HG03025 (cell line): Measurements from ENCODE around the gene SLC26A6.

Experiments
- ATAC-seq: cut with Tn5 transposase; IDR thresholded peaks from one replicate; pipeline ENCODE4 v1.9.1; 2021; ENCODE audit warnings: mild to moderate bottlenecking, moderate library complexity; ENCODE audit not compliant: unreplicated experiment, low FRiP score

The SLC26A6 gene

GRCh38 chr3:48600711-48601621 lies 34.3 kb downstream of the SLC26A6 start:
- no peak for ATAC-seq

- ATAC-seq, result no peak
These were observed 35.6 kb downstream of the SLC26A6 start for GRCh38 chr3:48599509-48600285.

GRCh38 chr3:48599077-48599501 lies 36.2 kb downstream of the SLC26A6 start:
- no peak for ATAC-seq

- ATAC-seq, result no peak
These were observed 36.8 kb downstream of the SLC26A6 start for GRCh38 chr3:48598323-48599076.

GRCh38 chr3:48597408-48597800 lies 37.9 kb downstream of the SLC26A6 start:
- ATAC-seq, result no peak

- ATAC-seq, result no peak
These were observed 38.4 kb downstream of the SLC26A6 start for GRCh38 chr3:48596676-48597407.

- no peak for ATAC-seq
These were observed 39.1 kb downstream of the SLC26A6 start for GRCh38 chr3:48596157-48596556.

- ATAC-seq, result no peak
These were observed 39.6 kb downstream of the SLC26A6 start for GRCh38 chr3:48595526-48596121.

GRCh38 chr3:48595075-48595525 lies 40.2 kb downstream of the SLC26A6 start, which contains the start of gene COL7A1:
Gene COL7A1 (minus strand): TSS chr3:48595329. CDS start chr3:48595159, 170 bp downstream.
- ATAC-seq, result no peak

- no peak for ATAC-seq
These were observed 40.7 kb downstream of the SLC26A6 start for GRCh38 chr3:48594417-48595049.

- ATAC-seq, result no peak
These were observed 41.9 kb downstream of the SLC26A6 start for GRCh38 chr3:48593337-48593736.

GRCh38 chr3:48592519-48593087 lies 42.7 kb downstream of the SLC26A6 start:
- ATAC-seq, result no peak

- no peak for ATAC-seq
These were observed 43.3 kb downstream of the SLC26A6 start for GRCh38 chr3:48591886-48592518.

- no peak for ATAC-seq
These were observed 43.8 kb downstream of the SLC26A6 start for GRCh38 chr3:48591436-48591835.

GRCh38 chr3:48588230-48588629 lies 47.0 kb downstream of the SLC26A6 start:
- ATAC-seq, result no peak

- no peak for ATAC-seq
These were observed 47.6 kb downstream of the SLC26A6 start for GRCh38 chr3:48587686-48588085.

- ATAC-seq, result no peak
These were observed 49.9 kb downstream of the SLC26A6 start for GRCh38 chr3:48585411-48585810.

- ATAC-seq, result no peak
These were observed 50.4 kb downstream of the SLC26A6 start for GRCh38 chr3:48584836-48585235.
